Ishikawa (cell line): ENCODE data around the gene OBP2B.

Source experiments
- CEBPB ChIP-seq: IDR thresholded peaks from 2 replicates; pipeline ENCODE4 v1.6.1; 2012
- CREB1 ChIP-seq: IDR thresholded peaks from 2 replicates; pipeline ENCODE4 v1.6.1; 2012; ENCODE audit warnings: low read depth
- EGR1 ChIP-seq: IDR thresholded peaks from 2 replicates; pipeline ENCODE4 v1.6.1; 2012
- EP300 ChIP-seq: IDR thresholded peaks from 2 replicates; pipeline ENCODE4 v1.6.1; 2012; ENCODE audit warnings: borderline replicate concordance
- FOXM1 ChIP-seq: IDR thresholded peaks from 2 replicates; pipeline ENCODE4 v1.6.1; 2012; ENCODE audit warnings: low read depth, borderline replicate concordance
- RAD21 ChIP-seq: IDR thresholded peaks from 2 replicates; pipeline ENCODE4 v1.6.1; 2012; ENCODE audit warnings: low read depth
- TAF1 ChIP-seq: IDR thresholded peaks from 2 replicates; pipeline ENCODE4 v1.6.1; 2012; ENCODE audit warnings: low read depth, mild to moderate bottlenecking
- TEAD4 ChIP-seq: IDR thresholded peaks from 2 replicates; pipeline ENCODE4 v1.6.1; 2012
- YY1 ChIP-seq: IDR thresholded peaks from 2 replicates; pipeline ENCODE4 v1.6.1; 2012; ENCODE audit warnings: low read depth
- ZBTB7A ChIP-seq: IDR thresholded peaks from 2 replicates; pipeline ENCODE4 v1.6.1; 2012; ENCODE audit warnings: low read depth
- TF ChIP-seq, protein P1 (sequence below): IDR thresholded peaks from 2 replicates; pipeline ENCODE4 v1.6.1; 2012
- TF ChIP-seq, protein P2 (sequence below): IDR thresholded peaks from 2 replicates; pipeline ENCODE4 v1.6.1; 2012
- TF ChIP-seq, protein P3 (sequence below): IDR thresholded peaks from 2 replicates; pipeline ENCODE4 v1.6.1; 2012; ENCODE audit warnings: low read depth, mild to moderate bottlenecking

DNA sequence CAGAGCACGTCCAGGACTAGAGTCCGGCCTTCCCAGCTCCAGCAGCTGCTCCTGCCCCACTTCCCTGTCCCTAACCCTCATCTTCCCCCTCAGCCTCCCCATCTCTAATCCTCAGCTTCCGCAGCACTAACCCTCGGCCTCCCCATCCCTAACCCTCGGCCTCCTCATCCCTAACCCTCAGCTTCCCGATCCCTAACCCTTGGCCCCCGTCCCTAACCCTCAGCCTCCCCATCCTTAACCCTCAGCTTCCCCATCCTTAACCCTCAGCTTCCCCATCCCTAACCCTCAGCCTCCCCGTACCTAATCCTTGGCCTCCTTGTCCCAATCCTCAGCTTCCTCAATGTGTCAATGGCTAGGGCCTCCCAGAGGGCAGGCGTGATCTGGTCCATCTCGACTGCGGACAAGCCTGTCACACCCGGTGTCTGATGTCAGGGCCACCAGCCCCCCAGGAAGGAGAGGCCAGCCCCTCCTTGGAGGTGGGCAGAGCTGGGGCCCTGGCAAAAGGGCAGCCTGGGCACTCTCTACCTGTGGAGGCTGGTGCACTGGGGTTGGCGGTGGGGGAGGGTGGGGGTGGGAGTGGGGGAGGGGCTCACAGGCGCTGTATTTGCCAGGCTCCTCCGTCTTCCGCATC is 1.4 kb downstream of the OBP2B start:
- no peak for TF ChIP-seq FOXM1
- no peak for TF ChIP-seq ZBTB7A
- TF ChIP-seq, protein P1, sequence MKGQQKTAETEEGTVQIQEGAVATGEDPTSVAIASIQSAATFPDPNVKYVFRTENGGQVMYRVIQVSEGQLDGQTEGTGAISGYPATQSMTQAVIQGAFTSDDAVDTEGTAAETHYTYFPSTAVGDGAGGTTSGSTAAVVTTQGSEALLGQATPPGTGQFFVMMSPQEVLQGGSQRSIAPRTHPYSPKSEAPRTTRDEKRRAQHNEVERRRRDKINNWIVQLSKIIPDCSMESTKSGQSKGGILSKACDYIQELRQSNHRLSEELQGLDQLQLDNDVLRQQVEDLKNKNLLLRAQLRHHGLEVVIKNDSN = no peak
- no peak for TF ChIP-seq RAD21
- TF ChIP-seq, protein P2, sequence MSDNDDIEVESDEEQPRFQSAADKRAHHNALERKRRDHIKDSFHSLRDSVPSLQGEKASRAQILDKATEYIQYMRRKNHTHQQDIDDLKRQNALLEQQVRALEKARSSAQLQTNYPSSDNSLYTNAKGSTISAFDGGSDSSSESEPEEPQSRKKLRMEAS = no peak
- TF ChIP-seq EGR1 = no peak
- no peak for TF ChIP-seq TEAD4
- no peak for TF ChIP-seq EP300
- TF ChIP-seq CEBPB = no peak
- no peak for TF ChIP-seq TAF1
- no peak for TF ChIP-seq CREB1
- no peak for TF ChIP-seq YY1
- TF ChIP-seq, protein P3, sequence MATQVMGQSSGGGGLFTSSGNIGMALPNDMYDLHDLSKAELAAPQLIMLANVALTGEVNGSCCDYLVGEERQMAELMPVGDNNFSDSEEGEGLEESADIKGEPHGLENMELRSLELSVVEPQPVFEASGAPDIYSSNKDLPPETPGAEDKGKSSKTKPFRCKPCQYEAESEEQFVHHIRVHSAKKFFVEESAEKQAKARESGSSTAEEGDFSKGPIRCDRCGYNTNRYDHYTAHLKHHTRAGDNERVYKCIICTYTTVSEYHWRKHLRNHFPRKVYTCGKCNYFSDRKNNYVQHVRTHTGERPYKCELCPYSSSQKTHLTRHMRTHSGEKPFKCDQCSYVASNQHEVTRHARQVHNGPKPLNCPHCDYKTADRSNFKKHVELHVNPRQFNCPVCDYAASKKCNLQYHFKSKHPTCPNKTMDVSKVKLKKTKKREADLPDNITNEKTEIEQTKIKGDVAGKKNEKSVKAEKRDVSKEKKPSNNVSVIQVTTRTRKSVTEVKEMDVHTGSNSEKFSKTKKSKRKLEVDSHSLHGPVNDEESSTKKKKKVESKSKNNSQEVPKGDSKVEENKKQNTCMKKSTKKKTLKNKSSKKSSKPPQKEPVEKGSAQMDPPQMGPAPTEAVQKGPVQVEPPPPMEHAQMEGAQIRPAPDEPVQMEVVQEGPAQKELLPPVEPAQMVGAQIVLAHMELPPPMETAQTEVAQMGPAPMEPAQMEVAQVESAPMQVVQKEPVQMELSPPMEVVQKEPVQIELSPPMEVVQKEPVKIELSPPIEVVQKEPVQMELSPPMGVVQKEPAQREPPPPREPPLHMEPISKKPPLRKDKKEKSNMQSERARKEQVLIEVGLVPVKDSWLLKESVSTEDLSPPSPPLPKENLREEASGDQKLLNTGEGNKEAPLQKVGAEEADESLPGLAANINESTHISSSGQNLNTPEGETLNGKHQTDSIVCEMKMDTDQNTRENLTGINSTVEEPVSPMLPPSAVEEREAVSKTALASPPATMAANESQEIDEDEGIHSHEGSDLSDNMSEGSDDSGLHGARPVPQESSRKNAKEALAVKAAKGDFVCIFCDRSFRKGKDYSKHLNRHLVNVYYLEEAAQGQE = no peak
